Measurements from ENCODE around the gene NUDC.
"Not testable (repeated sequence)": the region's sequence is repeated elsewhere in the genome, so short reads cannot be mapped to it uniquely, and the experiment has no call there.

Gene NUDC

DNA sequence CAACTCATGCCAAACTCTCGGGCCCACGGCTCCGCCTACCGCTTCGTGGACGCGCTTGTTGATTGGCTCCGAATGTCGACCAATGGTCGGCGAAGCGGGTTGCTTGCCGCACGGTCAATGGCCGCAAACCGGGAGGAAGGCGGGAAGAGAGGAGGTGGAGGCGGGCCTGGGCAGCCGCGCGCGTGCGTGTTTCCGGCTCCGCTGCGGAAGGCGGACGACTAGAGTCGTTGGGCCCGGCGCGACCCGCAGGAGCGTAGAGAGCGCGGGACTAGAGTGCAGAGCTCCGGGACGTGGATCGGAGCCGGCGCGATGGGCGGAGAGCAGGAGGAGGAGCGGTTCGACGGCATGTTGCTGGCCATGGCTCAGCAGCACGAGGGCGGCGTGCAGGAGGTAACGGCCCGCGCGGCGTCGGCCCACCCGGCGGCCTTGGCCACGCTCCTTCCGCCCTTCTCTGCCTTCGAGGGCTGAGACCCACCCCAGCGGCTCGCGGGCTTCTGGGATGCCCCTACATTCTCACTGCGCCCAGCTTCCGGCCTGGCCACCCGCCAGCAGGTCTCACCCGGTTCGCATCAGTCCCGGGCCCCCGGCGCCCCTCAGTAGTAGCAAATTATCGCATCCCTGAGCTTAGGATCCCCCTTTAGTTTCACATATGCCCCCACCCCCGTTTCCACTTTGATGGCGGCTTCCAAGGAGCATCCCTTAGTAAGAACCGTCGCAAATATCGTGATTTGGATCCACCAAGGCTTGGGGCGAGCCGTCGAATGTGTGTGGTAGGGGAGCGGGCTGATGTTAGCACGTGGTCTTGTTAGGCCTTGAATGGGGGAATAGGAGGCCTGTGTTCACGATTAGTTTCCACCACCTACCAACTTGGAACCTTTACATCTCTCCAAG, at the start of gene NUDC:
TSS of gene NUDC (plus strand) at position 204 of the 891 bp plus-strand sequence. CDS start at position 310, 106 bp downstream.
- peaks cover 19% of the 10 kb centered on the region for H3K36me3 ChIP-seq (ENCODE audit: insufficient read depth, low read length)
- no peaks in the 10 kb centered on the region for H3K9me3 ChIP-seq (ENCODE audit: control insufficient read depth, insufficient read depth, low read length)
- peak within 1 kb of the TSS; percentile 66 for H3K9ac ChIP-seq (ENCODE audit: low read depth, low read length)
- H3K4me1 ChIP-seq (ENCODE audit: insufficient read depth, low read length), result peaks cover 8% of the 10 kb centered on the region

DNA sequence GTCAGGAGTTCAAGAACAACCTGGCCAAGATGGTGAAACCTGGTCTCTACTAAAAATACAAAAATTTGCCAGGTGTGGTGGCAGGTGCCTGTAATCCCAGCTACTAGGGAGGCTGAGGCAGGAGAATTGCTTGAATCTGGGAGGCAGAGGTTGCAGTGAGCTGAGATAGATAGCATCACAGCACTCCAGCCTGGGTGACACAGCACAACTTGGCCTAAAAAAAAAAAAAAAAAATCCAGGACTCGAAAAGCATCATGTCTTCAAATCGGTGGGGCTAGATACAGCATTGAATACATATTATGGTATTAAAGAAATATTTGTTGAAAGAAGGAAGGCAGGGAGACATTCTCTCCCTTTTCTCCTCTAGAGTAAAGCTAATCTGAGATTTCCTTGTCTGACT, 48.4 kb upstream of the NUDC start:
- peaks cover 18% of the 10 kb centered on the region for H3K4me1 ChIP-seq (ENCODE audit: insufficient read depth, low read length)
- H3K9me3 ChIP-seq (ENCODE audit: control insufficient read depth, insufficient read depth, low read length); H3K36me3 ChIP-seq (ENCODE audit: insufficient read depth, low read length); H3K9ac ChIP-seq (ENCODE audit: low read depth, low read length): not testable (repeated sequence)

DNA sequence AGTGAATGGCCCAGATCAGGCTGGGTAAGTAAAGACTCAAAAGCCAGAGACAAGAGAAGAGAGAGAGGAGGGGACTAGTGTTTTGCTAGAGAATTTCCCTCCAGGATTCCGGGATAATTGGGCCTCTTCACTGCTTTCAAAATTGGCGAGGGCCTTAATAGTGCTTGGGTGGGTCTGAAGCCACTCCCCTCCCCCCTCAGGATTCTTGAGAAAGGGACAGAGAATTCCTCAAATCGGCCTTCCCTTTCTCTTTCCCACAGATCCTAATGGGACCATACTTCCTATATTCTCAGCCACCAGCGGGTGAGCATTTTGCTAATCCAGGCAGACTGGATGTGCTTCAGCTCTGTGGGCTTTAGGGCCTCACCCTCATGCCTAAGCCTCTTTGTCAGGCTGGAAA, 46.6 kb upstream of the NUDC start:
- H3K36me3 ChIP-seq (ENCODE audit: insufficient read depth, low read length), result peaks cover 5% of the 10 kb centered on the region; the same call in 1 of the 2 replicates
- no peak overlapping the region for H3K9ac ChIP-seq (ENCODE audit: low read depth, low read length)
- peaks cover 18% of the 10 kb centered on the region for H3K4me1 ChIP-seq (ENCODE audit: insufficient read depth, low read length)
- H3K9me3 ChIP-seq (ENCODE audit: control insufficient read depth, insufficient read depth, low read length), result no peaks in the 10 kb centered on the region

DNA sequence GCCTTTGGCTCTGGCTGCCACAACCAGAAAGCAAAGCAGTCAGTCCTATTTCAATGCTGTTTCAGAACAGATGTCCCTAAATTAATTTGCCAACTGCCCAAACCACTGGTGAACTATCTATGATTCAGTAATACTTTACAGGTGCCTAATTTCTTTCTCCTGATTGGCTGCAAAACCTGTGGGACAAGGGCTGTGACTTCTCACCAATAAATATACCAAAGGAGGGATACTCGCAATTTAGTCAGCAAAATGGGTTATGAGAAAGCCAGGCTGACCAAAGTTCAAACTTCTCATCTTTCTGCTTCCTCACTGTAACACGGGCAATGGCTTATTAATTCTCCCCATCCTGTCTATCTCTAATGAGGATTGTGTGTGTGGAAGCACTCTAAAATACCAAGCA, 44.2 kb upstream of the NUDC start:
- peaks cover 8% of the 10 kb centered on the region for H3K36me3 ChIP-seq (ENCODE audit: insufficient read depth, low read length)
- no peak overlapping the region for H3K9ac ChIP-seq (ENCODE audit: low read depth, low read length)
- peaks cover 11% of the 10 kb centered on the region for H3K4me1 ChIP-seq (ENCODE audit: insufficient read depth, low read length)
- no peaks in the 10 kb centered on the region for H3K9me3 ChIP-seq (ENCODE audit: control insufficient read depth, insufficient read depth, low read length)

DNA sequence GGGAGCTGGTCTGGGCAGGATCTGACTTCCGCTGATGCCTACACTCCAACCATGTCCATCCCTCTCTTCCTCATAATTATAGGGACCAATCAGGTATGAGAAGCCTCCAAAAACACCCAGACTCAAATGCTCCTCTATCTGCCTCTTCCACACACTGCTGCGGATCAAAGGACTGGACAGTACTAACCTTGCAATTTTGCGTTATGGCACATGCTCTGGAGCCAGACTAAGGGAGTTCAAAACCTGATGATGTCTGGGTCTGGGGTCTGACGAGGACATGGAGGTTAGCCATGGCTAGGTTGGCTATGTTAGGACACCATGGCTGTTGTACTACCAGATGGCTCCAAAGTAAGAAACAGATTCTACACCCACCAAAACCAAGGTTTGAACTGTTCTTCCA, 41.8 kb upstream of the NUDC start:
- H3K9me3 ChIP-seq (ENCODE audit: control insufficient read depth, insufficient read depth, low read length), result no peaks in the 10 kb centered on the region
- H3K9ac ChIP-seq (ENCODE audit: low read depth, low read length), result no peak overlapping the region
- peaks cover 7% of the 10 kb centered on the region for H3K4me1 ChIP-seq (ENCODE audit: insufficient read depth, low read length)
- peaks cover 15% of the 10 kb centered on the region for H3K36me3 ChIP-seq (ENCODE audit: insufficient read depth, low read length)

DNA sequence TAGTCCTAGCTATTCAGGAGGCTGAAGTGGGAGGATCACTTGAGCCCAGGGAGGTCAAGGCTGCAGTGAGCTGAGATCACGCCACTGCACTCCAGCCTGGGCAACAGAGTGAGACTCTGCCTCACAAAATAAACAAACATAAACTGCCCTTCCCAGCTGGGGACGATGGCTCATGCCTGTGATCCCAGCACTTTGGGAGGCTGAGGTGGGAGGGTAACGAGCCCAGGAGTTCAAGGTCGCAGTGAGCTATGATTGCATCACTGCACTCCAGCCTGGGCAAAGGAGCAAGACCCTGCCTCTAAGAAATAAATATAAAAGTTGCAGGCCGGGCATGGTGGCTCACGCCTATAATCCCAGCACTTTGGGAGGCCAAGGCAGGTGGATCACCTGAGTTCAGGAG, 39.9 kb upstream of the NUDC start:
- not testable (repeated sequence) for H3K4me1 ChIP-seq (ENCODE audit: insufficient read depth, low read length); H3K9me3 ChIP-seq (ENCODE audit: control insufficient read depth, insufficient read depth, low read length); H3K9ac ChIP-seq (ENCODE audit: low read depth, low read length)
- H3K36me3 ChIP-seq (ENCODE audit: insufficient read depth, low read length), result peaks cover 22% of the 10 kb centered on the region

DNA sequence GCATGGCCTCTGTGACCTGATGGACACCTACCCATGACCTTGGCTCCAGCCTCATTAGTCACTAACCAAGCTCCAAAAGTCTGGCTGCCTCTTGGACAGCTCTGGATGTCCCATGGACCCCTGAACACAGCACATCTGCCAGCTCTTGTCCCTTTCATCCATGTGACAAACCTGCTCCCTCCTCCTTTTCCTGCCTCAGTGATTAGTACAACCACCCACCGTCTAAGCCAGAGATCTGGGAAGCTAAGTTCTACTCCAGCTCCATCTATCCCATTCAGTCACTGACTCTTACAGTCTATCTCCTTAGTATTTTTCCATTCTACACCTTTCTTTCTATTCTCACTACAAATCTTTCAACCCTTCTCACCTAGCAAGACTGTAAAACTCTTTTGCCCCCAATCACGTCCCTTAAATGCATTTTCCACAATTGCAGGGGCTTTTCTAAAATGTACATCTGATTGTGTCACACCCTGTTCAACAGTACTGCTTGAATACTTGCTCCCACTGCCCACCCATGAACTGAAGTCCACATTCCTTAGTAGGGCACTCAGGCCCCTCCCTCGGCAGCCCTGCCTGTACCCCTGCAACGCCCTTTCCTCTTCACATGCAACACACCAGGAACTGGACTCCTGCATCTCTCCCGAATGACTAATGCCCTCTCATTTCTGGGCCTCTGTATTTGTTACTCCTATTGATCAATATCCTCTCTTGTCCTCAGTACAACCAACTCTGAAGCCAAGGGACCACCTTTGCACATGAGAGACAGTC, 38.7 kb upstream of the NUDC start:
- H3K9me3 ChIP-seq (ENCODE audit: control insufficient read depth, insufficient read depth, low read length), result no peaks in the 10 kb centered on the region
- H3K4me1 ChIP-seq (ENCODE audit: insufficient read depth, low read length), result no peaks in the 10 kb centered on the region
- no peak overlapping the region for H3K9ac ChIP-seq (ENCODE audit: low read depth, low read length)
- H3K36me3 ChIP-seq (ENCODE audit: insufficient read depth, low read length), result peaks cover 17% of the 10 kb centered on the region

DNA sequence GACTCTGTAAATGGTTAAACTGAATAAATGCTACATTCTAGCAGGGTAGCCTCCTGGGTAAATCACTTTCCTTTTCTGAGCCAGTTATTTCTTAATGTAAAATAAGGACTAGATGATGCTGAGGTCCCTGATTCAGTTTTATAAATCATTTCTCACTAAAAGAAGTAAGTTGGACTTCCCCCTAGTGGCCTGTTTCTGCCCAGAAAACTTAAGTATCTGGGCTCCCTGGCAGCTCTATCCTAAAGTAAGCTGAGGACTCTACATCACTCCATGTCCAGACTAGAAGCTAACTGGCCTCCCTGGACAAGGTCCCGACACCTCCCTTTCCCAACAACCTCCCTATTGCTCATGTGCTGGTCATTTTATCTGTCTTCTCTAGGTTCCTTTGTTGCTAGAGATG, 34.4 kb upstream of the NUDC start:
- H3K9ac ChIP-seq (ENCODE audit: low read depth, low read length), result no peak overlapping the region
- H3K4me1 ChIP-seq (ENCODE audit: insufficient read depth, low read length), result no peaks in the 10 kb centered on the region; the same call in 1 of the 2 replicates
- peaks cover 16% of the 10 kb centered on the region for H3K36me3 ChIP-seq (ENCODE audit: insufficient read depth, low read length)
- H3K9me3 ChIP-seq (ENCODE audit: control insufficient read depth, insufficient read depth, low read length), result no peaks in the 10 kb centered on the region

DNA sequence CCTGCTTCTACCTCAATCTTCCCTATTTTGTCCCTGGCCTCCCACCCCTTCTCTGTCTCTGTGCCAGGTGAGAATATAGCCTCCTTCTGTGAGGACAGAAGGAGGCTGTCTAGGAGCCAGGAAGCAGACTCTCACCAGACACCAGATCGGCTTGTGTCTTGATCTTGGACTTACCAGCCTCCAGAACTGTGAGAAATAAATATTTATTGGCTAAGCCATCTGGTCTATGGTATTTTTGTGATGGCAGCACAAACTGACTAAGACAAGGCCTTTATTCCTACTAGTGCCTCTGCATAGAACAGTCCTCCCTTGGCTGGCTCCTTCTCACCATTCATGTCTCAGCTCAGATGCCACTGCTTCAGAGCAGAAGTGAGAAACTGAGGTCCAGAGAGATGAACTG, 33.3 kb upstream of the NUDC start:
- no peak overlapping the region for H3K9ac ChIP-seq (ENCODE audit: low read depth, low read length)
- H3K9me3 ChIP-seq (ENCODE audit: control insufficient read depth, insufficient read depth, low read length), result no peaks in the 10 kb centered on the region
- peaks cover 16% of the 10 kb centered on the region for H3K36me3 ChIP-seq (ENCODE audit: insufficient read depth, low read length)
- H3K4me1 ChIP-seq (ENCODE audit: insufficient read depth, low read length), result no peaks in the 10 kb centered on the region; the same call in 1 of the 2 replicates

DNA sequence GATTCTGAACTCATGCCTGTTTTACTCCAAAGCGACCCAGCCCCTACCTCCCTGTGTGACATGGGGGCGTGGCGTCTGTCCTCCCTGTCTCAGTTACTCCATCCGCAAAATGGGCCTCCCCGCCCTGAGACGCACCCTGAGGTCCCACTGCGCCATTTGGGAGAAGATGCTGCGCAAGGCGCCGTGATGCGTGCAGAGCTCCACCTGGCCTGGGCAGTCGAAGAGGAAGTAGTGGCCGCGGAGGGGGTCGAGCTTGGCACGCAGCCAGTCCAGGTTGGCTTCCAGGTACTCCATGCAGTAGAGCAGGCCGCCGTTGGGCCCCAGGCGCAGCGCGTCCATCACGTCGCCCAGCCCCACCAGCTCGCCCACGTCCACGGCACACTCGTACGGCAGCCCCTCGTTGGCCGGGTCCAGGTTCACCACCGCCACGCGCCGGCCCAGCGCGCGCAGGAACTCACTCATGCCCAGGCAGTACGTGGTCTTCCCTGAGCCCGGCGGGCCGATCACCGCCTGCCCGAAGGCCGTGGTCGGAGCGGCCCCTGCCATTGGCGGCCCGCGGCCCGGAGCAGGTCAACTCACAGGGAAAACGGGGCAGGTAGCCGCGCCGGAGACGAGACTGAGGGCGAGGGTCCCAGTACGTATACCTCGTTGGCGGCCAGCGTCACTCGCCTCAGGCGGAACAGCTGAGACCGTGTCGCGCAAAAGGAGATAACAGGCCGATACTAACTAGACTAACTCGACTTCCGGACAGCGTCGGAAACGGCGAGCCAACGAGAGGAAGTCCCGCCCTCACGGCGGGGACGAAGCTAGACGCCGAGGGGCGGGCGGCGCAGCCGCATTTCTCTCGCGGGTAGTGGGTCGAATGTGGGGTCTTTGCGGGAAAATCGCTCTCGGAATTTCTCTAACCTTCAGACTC, 31.7 kb upstream of the NUDC start, which contains the start of gene GPN2:
TSS of gene GPN2 (minus strand) at position 733 of the 916 bp plus-strand sequence. CDS start at position 546, 187 bp downstream.
- H3K9me3 ChIP-seq (ENCODE audit: control insufficient read depth, insufficient read depth, low read length), result no peaks in the 10 kb centered on the region
- peaks cover 10% of the 10 kb centered on the region; the same call in 1 of the 2 replicates for H3K36me3 ChIP-seq (ENCODE audit: insufficient read depth, low read length)

DNA sequence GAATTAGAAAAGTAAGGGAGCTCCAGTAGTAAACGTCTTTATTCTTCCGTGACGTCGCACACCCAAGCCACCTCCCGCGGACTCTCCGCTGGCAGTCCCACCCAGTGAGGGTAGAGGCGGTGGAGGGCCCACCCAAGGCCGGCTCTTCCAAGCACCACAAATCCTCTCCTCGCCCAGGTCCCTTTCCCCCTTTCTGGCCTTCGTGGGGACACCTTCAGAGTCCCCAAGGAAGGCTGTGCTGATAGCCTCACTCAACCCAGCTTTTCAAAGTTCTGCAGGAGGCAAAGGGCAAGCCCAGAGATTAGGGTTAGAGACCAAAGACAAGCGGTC, 31.1 kb upstream of the NUDC start:
- Histone ChIP-seq H3K4me1 (ENCODE audit: insufficient read depth, low read length) (no peaks in the 10 kb centered on the region; the same call in 1 of the 2 replicates), H3K9ac (ENCODE audit: low read depth, low read length) (peak overlapping the region; percentile 90), H3K36me3 (ENCODE audit: insufficient read depth, low read length) (peaks cover 8% of the 10 kb centered on the region; the same call in 1 of the 2 replicates), H3K9me3 (ENCODE audit: control insufficient read depth, insufficient read depth, low read length) (no peaks in the 10 kb centered on the region)

More for the DNA sequence above, 31.7 kb upstream of the NUDC start, which contains the start of gene GPN2:
- Histone ChIP-seq H3K4me1 (ENCODE audit: insufficient read depth, low read length) (no peaks in the 10 kb centered on the region; the same call in 1 of the 2 replicates), H3K9ac (ENCODE audit: low read depth, low read length) (peak within 1 kb of the TSS; percentile 90)

DNA sequence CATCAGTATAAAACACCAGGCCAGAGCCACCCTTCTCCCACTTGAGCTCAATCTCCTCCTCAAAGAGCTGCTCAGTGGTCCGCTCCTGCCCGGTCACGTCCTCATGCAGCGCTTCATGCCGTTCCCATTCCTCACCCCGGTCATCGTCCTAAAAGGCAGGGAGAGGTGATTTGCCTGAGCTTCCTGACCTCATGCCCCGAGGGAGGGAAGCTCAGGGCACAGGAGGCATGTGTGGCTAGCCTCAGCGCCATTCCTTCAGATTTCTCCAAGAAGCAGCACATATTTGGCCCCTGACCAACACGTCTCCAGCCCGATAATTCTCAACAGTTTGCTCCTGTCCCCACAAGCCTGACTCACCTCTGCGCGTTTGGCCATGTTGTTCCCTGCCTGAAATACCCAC, 27.3 kb upstream of the NUDC start:
- H3K4me1 ChIP-seq (ENCODE audit: insufficient read depth, low read length), result peaks cover 2% of the 10 kb centered on the region; the same call in 1 of the 2 replicates
- H3K9ac ChIP-seq (ENCODE audit: low read depth, low read length), result no peak overlapping the region
- H3K9me3 ChIP-seq (ENCODE audit: control insufficient read depth, insufficient read depth, low read length), result no peaks in the 10 kb centered on the region
- H3K36me3 ChIP-seq (ENCODE audit: insufficient read depth, low read length), result peaks cover 3% of the 10 kb centered on the region; the same call in 1 of the 2 replicates

DNA sequence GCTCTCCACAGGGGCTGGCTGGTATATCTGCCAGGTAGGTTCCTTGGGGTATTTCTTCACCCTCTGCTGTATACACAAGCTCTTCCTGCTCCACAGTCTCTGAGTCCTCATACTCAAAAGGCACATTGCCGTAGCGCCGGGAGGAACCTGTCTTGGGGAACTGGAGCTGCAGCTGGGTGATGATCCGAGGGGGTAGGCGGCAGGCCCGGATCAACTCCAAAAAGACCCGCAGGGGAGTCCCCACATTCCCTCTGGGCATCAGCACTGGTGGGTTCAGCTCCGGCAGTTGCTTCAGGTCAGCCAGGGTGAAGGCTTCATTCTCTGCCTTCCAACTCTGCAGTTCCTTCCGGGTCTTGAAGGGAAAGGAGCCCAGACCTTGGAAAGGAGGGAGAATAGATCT, 24.2 kb upstream of the NUDC start:
- Histone ChIP-seq H3K4me1 (ENCODE audit: insufficient read depth, low read length) (peaks cover 5% of the 10 kb centered on the region; the same call in 1 of the 2 replicates), H3K36me3 (ENCODE audit: insufficient read depth, low read length) (peaks cover 3% of the 10 kb centered on the region; the same call in 1 of the 2 replicates), H3K9me3 (ENCODE audit: control insufficient read depth, insufficient read depth, low read length) (no peaks in the 10 kb centered on the region), H3K9ac (ENCODE audit: low read depth, low read length) (no peak overlapping the region)
